HG03575 (cell line): ENCODE data around the gene AJM1.
"Not testable (repeated sequence)": the region's sequence is repeated elsewhere in the genome, so short reads cannot be mapped to it uniquely, and the experiment has no call there.

Experiments used
- ATAC-seq: cut with Tn5 transposase; IDR thresholded peaks from one replicate; pipeline ENCODE4 v1.9.1; 2021; ENCODE audit not compliant: unreplicated experiment, insufficient number of reproducible peaks, low FRiP score; ENCODE audit errors: extremely low read depth

Gene AJM1

DNA sequence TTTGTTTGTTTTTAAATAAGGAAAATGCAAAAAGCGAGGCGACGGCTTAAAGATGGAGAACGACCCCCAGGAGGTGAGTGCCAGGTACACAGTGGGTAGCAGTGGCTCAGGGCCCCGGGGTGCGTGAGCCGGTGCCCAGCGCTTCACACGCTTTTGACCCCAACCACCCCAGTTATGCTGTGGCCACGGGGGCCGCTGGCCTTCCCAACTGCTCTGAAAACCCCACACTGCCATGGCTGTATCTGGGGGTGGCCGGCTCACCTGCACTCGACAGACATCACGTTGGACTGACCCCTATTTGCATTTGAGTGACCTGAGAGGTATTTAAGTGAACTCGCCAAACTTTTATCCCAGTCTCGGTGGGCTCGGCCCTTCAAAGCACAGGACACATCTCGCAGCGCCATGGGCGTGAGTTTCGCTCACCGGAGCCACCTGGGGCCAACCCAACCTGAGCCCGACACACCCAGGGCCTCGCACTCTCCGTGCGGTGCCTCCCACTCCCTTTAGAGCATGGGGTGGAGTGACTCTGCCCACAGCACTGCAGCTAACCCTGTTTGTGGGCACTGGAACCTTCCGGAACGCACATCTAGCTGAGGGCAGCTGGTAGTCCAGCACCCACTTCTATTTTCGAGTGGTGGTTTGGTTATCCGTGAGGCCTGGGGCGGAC, 13.7 kb upstream of the AJM1 start:
- no peak for ATAC-seq

GRCh38 chr9:136829412-136829811, 12.9 kb upstream of the AJM1 start:
- ATAC-seq, result no peak

GRCh38 chr9:136829981-136830885, 12.0 kb upstream of the AJM1 start:
- ATAC-seq, result no peak

DNA sequence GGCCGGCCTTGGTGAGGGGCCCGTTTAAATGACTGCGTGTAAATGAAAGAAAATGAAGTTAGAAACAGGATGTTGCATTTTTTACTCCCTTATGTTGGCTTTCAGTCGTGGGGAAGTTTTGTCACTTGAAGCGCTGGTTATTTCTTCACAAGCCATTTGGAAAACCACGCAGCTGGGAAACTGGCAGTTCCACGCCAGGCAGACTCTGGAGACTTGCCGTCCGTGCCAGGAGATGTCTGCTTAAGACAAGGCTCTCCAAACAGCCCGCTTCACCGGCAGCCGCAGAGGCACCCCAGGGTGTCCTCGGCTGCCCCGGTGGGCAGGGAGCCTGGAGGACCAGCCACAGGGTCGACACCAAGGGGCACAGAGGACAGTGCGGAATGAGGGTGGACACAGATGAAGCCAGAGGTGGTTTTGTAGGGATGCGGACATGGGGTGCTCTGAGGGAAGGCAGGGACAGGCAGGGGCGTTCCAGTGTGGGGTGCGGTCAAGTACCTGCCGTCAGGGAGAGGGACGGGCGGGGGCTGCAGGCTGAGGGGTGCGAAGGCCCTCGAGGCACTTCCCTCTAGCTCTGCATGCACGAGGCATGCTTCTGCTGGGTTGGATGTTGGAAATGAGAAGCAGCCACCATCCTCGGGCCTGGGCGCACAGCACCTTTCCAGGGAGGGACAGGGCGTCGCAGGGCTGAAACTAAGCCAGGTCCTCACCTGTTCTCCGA, 11.1 kb upstream of the AJM1 start:
- ATAC-seq, result no peak

DNA sequence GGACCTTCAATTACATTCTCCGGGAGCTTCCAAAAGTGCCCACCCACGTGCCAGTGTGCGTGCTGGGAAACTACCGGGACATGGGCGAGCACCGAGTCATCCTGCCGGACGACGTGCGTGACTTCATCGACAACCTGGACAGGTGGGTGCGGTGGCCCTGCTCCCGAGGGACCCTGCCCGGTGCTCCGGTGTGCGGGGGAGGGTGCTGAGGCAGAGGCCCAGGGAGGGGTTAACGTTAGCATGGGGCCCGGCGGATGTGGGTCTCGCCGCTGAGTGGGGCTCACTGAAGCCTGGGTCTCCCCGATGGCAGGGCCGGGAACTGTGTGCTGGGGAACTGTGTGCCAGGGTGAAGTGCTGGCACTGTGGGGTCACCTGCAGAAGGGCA, 10.6 kb upstream of the AJM1 start:
- no peak for ATAC-seq

DNA sequence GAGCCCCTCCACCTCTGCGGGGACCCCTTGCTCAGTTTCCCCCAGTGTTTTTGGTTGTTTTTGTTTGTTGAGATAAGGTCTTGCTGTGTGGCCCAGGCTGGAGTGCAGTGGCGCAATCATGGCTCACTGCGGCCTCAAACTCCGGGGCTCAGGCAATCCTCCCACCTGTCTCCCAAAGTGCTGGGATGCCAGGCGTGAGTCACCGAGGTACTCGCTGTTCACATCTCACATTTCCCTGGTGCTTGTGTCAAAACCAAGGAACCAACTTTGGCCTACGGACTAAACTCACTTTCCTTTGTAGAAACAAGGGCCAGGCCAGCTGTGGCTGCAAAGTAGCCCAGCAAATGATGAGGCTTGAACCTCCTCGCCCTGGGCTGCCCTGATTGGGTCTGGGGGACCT, 9.7 kb upstream of the AJM1 start:
- no peak for ATAC-seq

- not testable (repeated sequence) for ATAC-seq
These were observed 8.8 kb upstream of the AJM1 start for GRCh38 chr9:136833381-136834048.

GRCh38 chr9:136835162-136835931, 6.9 kb upstream of the AJM1 start:
- no peak for ATAC-seq

GRCh38 chr9:136835932-136836904, 6.1 kb upstream of the AJM1 start:
- ATAC-seq, result no peak

- no peak for ATAC-seq
These were observed 5.0 kb upstream of the AJM1 start for GRCh38 chr9:136837146-136837855.

GRCh38 chr9:136837856-136838277, 4.4 kb upstream of the AJM1 start:
- ATAC-seq, result not testable (repeated sequence)

DNA sequence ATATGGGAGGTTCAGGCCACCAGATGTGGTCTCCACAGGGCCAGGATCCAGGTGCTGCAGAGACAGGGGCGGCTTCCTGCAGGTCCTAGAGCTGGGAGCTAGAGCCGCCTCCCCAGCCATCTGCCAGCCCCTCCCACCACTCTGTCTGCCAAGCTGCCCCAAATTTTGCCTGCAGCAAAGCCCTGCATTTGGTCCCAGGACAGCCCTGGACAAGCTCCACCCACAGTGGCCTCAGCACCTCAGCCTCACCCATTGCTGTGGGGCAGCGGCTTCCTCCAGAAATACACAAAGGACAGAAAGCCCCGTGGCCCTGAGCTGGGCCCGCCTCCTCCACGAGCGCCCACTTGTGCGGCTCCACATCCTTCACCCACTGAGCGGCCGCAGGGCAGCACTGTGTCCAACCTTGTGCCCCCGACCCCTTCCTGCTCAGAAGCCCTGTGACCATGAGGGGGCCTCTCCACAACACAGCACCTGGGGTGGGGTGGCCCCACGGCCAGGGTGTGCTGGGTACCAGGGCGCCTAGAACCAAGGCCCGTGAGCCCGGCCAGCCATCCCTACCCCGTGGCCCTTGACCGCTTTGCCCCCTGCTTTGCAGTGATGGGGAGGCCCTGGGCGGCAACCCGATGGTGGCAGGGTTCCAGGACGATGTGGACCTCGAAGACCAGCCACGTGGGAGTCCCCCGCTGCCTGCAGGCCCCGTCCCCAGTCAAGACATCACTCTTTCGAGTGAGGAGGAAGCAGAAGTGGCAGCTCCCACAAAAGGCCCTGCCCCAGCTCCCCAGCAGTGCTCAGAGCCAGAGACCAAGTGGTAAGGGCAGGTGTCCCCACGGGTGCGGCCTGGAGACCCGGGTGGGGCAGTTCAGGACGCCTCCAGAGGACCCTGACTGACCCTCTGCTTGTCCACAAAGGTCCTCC, 3.7 kb upstream of the AJM1 start:
- ATAC-seq, result no peak

GRCh38 chr9:136839229-136840139, 2.8 kb upstream of the AJM1 start:
- no peak for ATAC-seq

DNA sequence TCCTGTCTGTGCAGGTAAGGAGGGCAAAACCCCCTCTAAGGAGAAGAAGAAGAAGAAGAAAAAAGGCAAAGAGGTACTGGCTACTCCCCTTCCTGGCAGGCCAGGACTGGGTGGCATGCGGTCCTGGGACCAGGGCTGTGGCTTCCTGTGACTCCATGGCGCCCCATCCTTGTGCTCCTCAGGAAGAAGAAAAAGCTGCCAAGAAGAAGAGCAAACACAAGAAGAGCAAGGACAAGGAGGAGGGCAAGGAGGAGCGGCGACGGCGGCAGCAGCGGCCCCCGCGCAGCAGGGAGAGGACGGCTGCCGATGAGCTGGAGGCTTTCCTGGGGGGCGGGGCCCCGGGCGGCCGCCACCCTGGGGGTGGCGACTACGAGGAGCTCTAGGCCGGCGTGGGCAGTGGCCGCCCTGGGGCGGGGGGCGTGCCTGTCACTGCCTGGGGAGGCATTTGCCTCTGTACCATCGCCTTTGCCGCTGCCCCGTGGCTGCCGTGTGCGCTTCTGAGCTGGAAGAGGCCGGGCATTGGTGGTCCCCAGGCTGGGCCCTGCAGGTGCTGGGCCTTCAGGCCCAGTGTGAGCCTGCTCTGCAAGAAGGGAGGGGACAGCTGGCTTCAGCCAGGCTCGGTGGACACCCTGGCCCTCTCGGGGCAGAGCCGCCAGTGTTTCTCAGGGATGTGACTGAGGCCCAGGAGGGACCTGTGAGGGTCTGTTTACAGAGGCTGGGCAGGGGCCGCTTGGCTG, 2.0 kb upstream of the AJM1 start:
- no peak for ATAC-seq
